Right ventricle myocardium superior (tissue), 1 donor: ENCODE measurements around the gene TBC1D8. TPM values are rescaled to one million over a fixed set of nuclear protein-coding genes. Genes with fewer than 3 reads are reported as not detected.

ENCODE experiments used
- ATAC-seq: fragments of 200-7000 bp; cut with Tn5 transposase; one replicate; pipeline ENCODE4 v1.9.1; 2020; ENCODE audit warnings: mild to moderate bottlenecking; ENCODE audit not compliant: poor library complexity
- DNase-seq: peaks from one replicate; pipeline ENCODE4 v3.0.0-alpha.2; 2020
- intact Hi-C: fragments of 100-400 bp; cut with DNase I; formaldehyde crosslinking; loops from one replicate; pipeline ENCODE4 v1.11.2; 2022
- total RNA-seq: library from RNA; stranded (reverse); fragmentation: NEBNext Ultra II Directional; extraction: Animal tissue kit (Norgen Biotek cat#: 25700); gene quantifications from one replicate; pipeline ENCODE4 v1.2.1, GENCODE V29; 2021
- donor health status: DM: no; HTN: yes; CAD: no; lungs with severe emphysema.

Gene TBC1D8
- total RNA-seq, 1 donor from 2014 or later = 51.4 TPM

GRCh38 chr2:101119431-101119830 lies 31.8 kb downstream of the TBC1D8 start:
- intact Hi-C loops = no loop called here
- DNase-seq (peak; percentile 70), ATAC-seq (peak; percentile 12)

GRCh38 chr2:101116841-101117552 lies 34.2 kb downstream of the TBC1D8 start:
- DNase-seq (no peak), ATAC-seq (peak; percentile 25)
- intact Hi-C loops = no loop called here

- intact Hi-C loops = no loop called here
- DNase-seq = no peak
- no peak for ATAC-seq
Observed at GRCh38 chr2:101116348-101116747, 34.8 kb downstream of the TBC1D8 start.

GRCh38 chr2:101115664-101116063 lies 35.5 kb downstream of the TBC1D8 start:
- intact Hi-C loops = no loop called here
- ATAC-seq (no peak), DNase-seq (no peak)

- ATAC-seq = no peak
- intact Hi-C loops = loop anchor here (5.0 kb wide), 1 partner anchor 32 kb away; no protein-coding TSS in a partner anchor
- DNase-seq = peak; percentile 54
Observed at GRCh38 chr2:101114815-101115214, 36.4 kb downstream of the TBC1D8 start.

GRCh38 chr2:101114268-101114783 lies 36.9 kb downstream of the TBC1D8 start:
- ATAC-seq (no peak), DNase-seq (no peak)
- intact Hi-C loops = loop anchor here (5.0 kb wide), 1 partner anchor 33 kb away; no protein-coding TSS in a partner anchor

- no peak for DNase-seq
- intact Hi-C loops = loop anchor here (5.0 kb wide), 1 partner anchor 34 kb away; no protein-coding TSS in a partner anchor
- no peak for ATAC-seq
Observed at GRCh38 chr2:101113441-101114267, 37.5 kb downstream of the TBC1D8 start.

GRCh38 chr2:101112772-101113157 lies 38.4 kb downstream of the TBC1D8 start:
- ATAC-seq = no peak
- intact Hi-C loops = loop anchor here (5.0 kb wide), 1 partner anchor 35 kb away; no protein-coding TSS in a partner anchor
- no peak for DNase-seq

- intact Hi-C loops = loop anchor here (5.0 kb wide), 1 partner anchor 35 kb away; no protein-coding TSS in a partner anchor
- DNase-seq (peak; percentile 50), ATAC-seq (peak; percentile 77)
Observed at GRCh38 chr2:101111917-101112771, 39.0 kb downstream of the TBC1D8 start.

GRCh38 chr2:101111262-101111838 lies 39.8 kb downstream of the TBC1D8 start:
- intact Hi-C loops = loop anchor here (5.0 kb wide), 1 partner anchor 36 kb away; no protein-coding TSS in a partner anchor
- no peak for DNase-seq
- ATAC-seq = no peak

- ATAC-seq (peak; percentile 62), DNase-seq (peak; percentile 49)
- intact Hi-C loops = loop anchor here (5.0 kb wide), 1 partner anchor 38 kb away; no protein-coding TSS in a partner anchor
Observed at GRCh38 chr2:101109451-101110118, 41.6 kb downstream of the TBC1D8 start.

- peak; percentile 58 for DNase-seq
- ATAC-seq = peak; percentile 22
- intact Hi-C loops = no loop called here
Observed at GRCh38 chr2:101108357-101108756, 42.8 kb downstream of the TBC1D8 start.

- ATAC-seq = no peak
- intact Hi-C loops = no loop called here
- no peak for DNase-seq
Observed at GRCh38 chr2:101107241-101107640, 43.9 kb downstream of the TBC1D8 start.

GRCh38 chr2:101106453-101107181 lies 44.6 kb downstream of the TBC1D8 start:
- ATAC-seq (peak; percentile 51), DNase-seq (no peak)
- intact Hi-C loops = no loop called here

GRCh38 chr2:101105654-101106053 lies 45.5 kb downstream of the TBC1D8 start:
- DNase-seq (no peak), ATAC-seq (no peak)
- intact Hi-C loops = no loop called here

- DNase-seq = no peak
- ATAC-seq = no peak
- intact Hi-C loops = no loop called here
Observed at GRCh38 chr2:101097638-101098037, 53.5 kb downstream of the TBC1D8 start.

GRCh38 chr2:101096619-101097142 lies 54.5 kb downstream of the TBC1D8 start:
- intact Hi-C loops = no loop called here
- no peak for DNase-seq
- ATAC-seq = no peak
